Activated CD4-positive, alpha-beta T cell treated with anti-CD3 and anti-CD28 coated beads for 24 hours (primary cell): Measurements from ENCODE around the gene LARP1B.
"Not testable (repeated sequence)": the region's sequence is repeated elsewhere in the genome, so short reads cannot be mapped to it uniquely, and the experiment has no call there.

Source experiments
- DNase-seq, 2 donors: peaks; one replicate each; pipeline ENCODE4 v3.0.0-alpha.2; 2020; ENCODE audit warnings: low read depth in 2 of 2

LARP1B gene

DNA sequence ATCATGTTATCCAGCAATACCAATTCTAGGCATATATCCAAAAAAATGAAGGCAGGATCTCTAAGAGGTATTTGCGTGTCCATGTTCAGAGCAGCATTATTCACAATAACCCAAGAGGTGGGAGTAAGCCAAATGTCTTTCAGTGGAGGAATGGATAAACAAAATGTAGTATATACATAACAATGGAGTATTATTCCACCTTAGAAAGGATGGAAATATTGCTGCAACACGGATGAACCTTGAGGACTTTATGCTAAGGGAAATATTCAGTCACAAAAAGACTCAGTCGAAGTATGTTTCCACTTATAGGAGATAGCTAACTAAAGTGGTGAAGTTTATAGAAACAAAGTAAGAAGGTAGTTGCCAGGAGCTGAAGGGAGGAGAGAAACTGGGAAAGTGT, 74.3 kb downstream of the LARP1B start:
- no peak for DNase-seq

- DNase-seq, result no peak
Measured at GRCh38 chr4:128141866-128142265, 80.8 kb downstream of the LARP1B start.

GRCh38 chr4:128145727-128146126, 84.6 kb downstream of the LARP1B start:
- DNase-seq, result no peak

GRCh38 chr4:128153800-128154199, 92.7 kb downstream of the LARP1B start:
- no peak for DNase-seq

GRCh38 chr4:128155231-128155855, 94.2 kb downstream of the LARP1B start:
- no peak for DNase-seq

DNA sequence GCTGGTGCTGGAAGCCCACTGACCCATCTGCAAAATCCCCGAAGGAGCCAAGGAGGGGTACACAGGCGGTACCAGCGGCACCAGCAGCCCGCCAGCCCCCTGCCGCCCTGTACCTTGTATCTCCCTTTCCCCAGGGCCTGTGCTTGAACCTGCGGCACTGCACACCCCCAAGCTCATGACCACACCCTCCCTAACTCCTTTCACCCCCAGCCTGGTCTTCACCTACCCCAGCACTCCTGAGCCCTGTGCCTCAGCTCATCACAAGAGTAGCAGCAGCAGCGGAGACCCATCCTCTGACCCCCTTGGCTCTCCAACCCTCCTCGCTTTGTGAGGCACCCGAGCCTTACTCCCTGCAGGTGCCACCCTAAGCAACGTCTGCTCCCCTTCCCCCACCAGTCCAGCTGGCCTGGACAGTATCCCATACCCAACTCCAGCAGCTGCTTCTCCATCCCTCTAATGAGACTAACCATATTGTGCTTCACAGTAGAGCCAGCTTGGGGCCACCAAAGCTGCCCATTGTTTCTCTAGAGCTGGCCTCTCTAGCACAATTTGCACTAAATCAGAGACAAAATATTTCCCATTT, 94.9 kb downstream of the LARP1B start:
- DNase-seq, result no peak

GRCh38 chr4:128156472-128156871, 95.4 kb downstream of the LARP1B start:
- not testable (repeated sequence) for DNase-seq

GRCh38 chr4:128158894-128159293, 97.8 kb downstream of the LARP1B start:
- no peak for DNase-seq

GRCh38 chr4:128159967-128160366, 98.9 kb downstream of the LARP1B start:
- DNase-seq, result no peak

DNA sequence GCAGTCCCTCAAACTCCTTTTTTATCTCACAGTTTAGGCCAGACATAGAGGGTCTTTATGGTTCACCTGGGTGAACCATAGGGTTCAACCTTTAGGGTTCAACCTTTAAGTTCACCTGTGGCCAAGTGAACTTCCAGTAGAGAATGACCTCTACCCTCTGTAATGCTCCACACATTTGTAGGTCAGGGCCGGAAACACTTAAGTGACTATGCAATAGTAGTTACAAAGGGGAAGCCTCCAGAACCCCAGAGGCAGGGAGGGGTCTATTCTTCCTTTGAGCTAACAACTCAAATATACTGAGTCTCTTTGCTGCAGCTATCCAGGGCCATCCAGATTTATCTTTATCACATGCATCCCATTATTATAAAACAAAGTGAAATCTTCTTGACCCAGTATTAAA, 100.0 kb downstream of the LARP1B start:
- DNase-seq, result no peak

DNA sequence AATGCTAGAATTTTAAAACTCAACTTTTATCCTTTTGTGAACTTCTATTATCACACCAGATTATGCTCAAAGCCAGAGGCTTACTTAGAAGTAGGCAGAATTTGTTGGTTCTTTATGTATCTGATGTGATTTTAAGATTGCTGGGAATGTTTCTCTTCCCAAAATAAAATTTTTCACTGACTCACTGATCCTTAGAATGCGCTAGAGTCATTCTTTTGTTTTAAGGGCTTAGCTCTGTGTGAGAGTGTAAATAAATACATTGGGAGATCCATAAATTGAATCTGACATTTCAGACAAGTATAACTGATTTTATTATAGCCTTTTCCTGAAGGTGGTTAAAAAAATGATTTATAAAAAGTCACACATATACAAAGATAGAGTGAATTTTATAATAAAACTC, 101.3 kb downstream of the LARP1B start:
- no peak for DNase-seq

GRCh38 chr4:128163177-128164117, 102.3 kb downstream of the LARP1B start:
- no peak for DNase-seq

- no peak for DNase-seq
Measured at GRCh38 chr4:128166982-128167381, 105.9 kb downstream of the LARP1B start.

GRCh38 chr4:128168701-128169100, 107.6 kb downstream of the LARP1B start:
- no peak for DNase-seq

DNA sequence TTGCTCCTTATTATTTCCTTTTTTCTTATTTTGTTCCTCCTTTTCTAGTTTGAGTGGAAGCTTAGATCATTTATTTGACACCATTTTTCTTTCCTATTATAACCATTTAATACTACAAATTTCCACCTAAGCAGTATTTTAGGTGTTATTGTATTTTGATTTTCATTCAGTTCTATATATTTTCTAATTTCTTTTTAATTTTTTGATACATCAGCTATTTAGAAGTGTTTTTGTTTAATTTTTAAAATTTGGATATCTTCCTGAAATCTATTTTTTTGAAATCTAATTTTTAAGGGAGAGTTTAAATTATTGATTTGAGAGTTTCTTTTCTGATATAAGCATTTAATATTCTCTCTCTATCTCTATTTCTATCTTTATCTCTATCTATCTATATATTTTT, 108.1 kb downstream of the LARP1B start:
- no peak for DNase-seq

DNA sequence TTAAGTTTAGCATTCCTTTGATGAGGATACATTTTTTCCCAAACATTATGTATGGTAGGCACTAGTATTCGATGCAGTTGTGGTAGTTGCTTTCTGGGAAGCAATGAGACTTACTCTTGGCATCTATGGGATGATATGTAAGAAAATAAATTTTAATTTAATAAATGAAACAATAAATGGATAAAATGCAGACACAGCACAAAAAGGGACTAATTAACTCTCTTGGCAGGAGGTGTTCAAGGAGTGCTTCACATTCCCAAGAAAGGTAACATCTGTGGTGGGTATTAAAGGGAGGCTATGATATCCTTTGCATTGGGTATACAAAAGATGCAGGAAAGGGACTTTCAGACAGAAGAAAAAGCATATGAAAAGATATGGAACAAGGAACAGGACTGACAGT, 115.5 kb downstream of the LARP1B start:
- DNase-seq, result no peak

GRCh38 chr4:128177498-128177897, 116.4 kb downstream of the LARP1B start:
- DNase-seq, result no peak

DNA sequence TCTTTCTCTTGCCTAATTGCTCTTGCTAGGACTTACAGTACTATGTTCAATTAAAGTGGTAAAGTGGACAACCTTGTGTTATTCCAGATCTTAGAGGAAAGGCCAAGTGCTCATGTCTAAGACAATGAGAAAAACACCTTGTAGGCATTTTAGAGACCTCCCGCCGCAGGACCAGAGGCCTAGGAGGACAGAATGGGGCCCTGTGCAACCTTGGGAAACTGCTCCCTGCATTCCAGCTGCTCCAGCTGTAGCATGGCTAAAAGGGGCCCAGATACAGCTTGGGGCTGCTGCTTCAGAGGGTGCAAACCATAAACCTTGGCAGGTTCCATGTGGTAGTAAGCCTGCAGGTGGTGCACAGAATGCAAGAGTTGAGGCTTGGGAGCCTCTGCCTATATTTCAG, 125.5 kb downstream of the LARP1B start:
- DNase-seq, result no peak

DNA sequence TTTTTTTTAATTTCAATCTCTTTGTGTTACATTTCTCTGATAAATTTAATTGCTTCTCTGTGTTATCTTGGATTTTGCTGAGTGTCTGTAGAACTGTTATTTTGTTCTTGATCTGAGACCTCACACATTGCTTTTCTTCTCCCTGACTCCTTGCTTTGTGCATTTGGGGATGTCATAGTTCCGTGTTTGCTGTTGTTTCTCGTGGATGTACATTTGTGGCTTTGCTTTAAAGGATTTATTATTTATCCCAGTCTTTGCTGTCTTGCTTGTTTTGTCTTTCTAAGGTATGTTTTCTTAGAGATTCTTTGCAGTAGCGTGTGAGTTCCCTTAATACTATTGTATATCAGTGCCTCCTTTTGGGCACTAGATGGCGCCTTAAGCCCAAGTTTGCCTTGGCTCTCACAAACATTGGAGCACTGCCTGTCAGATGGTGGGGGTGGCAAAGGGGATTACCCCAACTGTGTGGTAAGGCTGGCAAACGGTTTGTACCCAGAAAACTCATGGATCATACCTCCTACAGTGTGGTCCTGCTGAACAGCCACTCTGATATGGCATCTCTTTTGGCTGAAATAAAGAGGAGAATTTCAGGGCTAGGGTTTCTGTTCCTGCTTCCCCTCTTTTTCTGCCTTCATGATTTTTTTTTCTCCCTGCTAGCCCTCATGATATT, 130.1 kb downstream of the LARP1B start:
- DNase-seq, result peak; percentile 37 to 51

DNA sequence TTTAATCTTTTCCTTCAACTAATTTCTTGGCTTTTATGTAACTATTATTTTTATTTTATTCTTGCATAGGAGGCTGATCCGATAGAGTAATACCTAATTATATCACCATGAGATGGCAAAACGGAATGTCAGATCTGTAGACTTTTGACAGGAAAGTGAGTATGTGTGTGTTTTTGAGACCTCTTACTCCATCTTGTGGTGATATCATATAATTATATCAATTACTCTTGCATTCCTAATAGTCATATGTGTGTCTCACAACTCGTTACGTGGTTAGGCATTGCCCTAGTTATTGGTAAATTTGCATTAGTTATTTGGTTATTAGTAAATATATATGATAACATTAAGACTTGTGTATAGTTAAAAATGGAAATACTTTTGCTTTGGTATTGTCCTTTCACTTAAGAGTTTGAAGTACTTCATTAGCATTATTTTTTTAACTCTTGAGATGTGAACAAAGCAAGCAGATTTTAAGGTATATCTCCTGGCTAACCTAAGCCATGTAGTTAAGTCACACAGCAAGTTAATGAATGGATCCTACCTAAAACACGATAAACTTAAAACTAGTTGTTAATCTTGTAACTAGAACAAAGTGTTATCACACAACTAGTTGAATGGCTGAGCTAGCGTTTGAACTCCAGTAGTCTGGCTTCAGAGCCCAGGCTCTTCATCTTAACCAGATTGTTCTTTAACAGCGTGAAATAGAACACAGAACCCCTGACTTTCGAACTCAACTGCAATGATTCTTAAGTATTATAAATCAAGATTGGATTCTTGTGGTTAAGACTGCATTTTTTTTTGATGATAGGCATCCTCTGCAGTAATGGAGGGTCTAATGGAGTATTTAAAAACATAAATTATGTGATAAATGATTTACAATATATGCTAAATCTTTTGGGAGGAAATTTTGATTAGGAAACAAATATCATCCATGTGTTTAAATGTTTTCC, 159.4 kb downstream of the LARP1B start:
- no peak for DNase-seq

DNA sequence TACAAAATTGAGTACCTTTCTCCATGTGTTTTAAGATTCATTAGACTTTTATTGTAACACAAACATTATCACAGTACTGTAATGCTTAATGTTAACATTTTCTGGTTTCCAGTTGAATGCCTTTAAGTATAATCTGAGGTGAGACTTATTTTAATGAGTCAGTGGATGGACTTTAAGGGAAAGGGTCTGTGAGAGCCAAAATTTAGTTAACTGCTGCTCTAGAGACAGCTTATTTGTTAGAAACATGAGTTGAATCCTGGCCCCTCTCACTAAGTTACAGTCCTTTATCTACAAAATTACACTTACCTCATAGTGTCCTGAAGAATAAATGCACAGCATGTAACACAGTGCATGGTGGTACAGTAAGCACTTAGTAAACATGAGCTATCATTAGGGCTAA, 160.5 kb downstream of the LARP1B start:
- no peak for DNase-seq
